Lung (tissue), 12 donors: ENCODE data around the gene ZNF148. TPM values are rescaled to one million over a fixed set of nuclear protein-coding genes. Genes with fewer than 3 reads are reported as not detected.
"Not testable (repeated sequence)": the region's sequence is repeated elsewhere in the genome, so short reads cannot be mapped to it uniquely, and the experiment has no call there.

Experiments
- ATAC-seq: fragments of 200-7000 bp; cut with Tn5 transposase; one replicate; pipeline ENCODE4 v1.9.1; 2020; ENCODE audit warnings: moderate number of reproducible peaks; ENCODE audit not compliant: insufficient read depth, low FRiP score
- DNase-seq, 3 donors: peaks; one replicate each; pipeline ENCODE4 v3.0.0-alpha.2; 2013 to 2017
- H3K27ac ChIP-seq, 2 donors: one replicate each; pipeline ENCODE4 v1.5.1; 2013; ENCODE audit warnings: mild to moderate bottlenecking in 2 of 2, moderate library complexity in 2 of 2, control low read depth in 1 of 2, inconsistent platforms in 1 of 2, low read depth in 1 of 2, low read length in 1 of 2
- H3K27me3 ChIP-seq, 3 donors: one replicate each; pipeline ENCODE4 v1.5.1; 2013; ENCODE audit warnings: low read length in 2 of 3; ENCODE audit not compliant: control insufficient read depth in 3 of 3, insufficient read depth in 3 of 3
- H3K36me3 ChIP-seq, 4 donors: one replicate each; pipeline ENCODE4 v1.5.1; 2013; ENCODE audit warnings: low read length in 4 of 4, mild to moderate bottlenecking in 1 of 4, moderate library complexity in 1 of 4; ENCODE audit not compliant: control insufficient read depth in 4 of 4, insufficient read depth in 4 of 4
- H3K4me1 ChIP-seq, 5 donors: one replicate each; pipeline ENCODE4 v1.5.1; 2013; ENCODE audit warnings: low read length in 5 of 5, mild to moderate bottlenecking in 2 of 5, moderate library complexity in 1 of 5; ENCODE audit not compliant: control insufficient read depth in 5 of 5, insufficient read depth in 5 of 5
- H3K4me3 ChIP-seq: one replicate; pipeline ENCODE4 v1.5.1; 2013; ENCODE audit warnings: mild to moderate bottlenecking, control low read depth, moderate library complexity
- H3K9ac ChIP-seq, 2 donors: one replicate each; pipeline ENCODE4 v1.5.1; 2013; ENCODE audit warnings: low read length in 2 of 2, control low read depth in 1 of 2; ENCODE audit not compliant: insufficient read depth in 1 of 2
- H3K9me3 ChIP-seq, 4 donors: one replicate each; pipeline ENCODE4 v1.5.1; 2013; ENCODE audit warnings: low read length in 3 of 4, mild to moderate bottlenecking in 1 of 4, moderate library complexity in 1 of 4; ENCODE audit not compliant: control insufficient read depth in 4 of 4, insufficient read depth in 3 of 4
- WGBS, 2 donors: extraction: QIAGEN DNeasy Blood & Tissue Kit; methylation state at CpG; one replicate each; pipeline ENCODE4 v1.1.7; 2013; 5-methylcytosine and 5-hydroxymethylcytosine counted together
- polyA plus RNA-seq, 2 donors: library from polyadenylated mRNA; stranded (reverse); fragments of 200-250 nt; gene quantifications; one replicate each; pipeline ENCODE4 v1.2.1, GENCODE V29; 2013
- total RNA-seq, 2 donors: library from RNA; depleted of rRNA in 1 of 2; stranded (reverse); fragments of >200 nt in 1 of 2; gene quantifications; one replicate each; pipeline ENCODE4 v1.2.1, GENCODE V29; 2014 to 2021
- TF ChIP-seq, protein P1 (sequence below): IDR thresholded peaks from 2 replicates; pipeline ENCODE4 v1.5.1; 2012; ENCODE audit warnings: mild to moderate bottlenecking; ENCODE audit errors: control extremely low read depth, extremely low read depth
- donor health status: control.
- donor health status: control.
- donor health status: Bipolar disorder and iron deficiency.
- donor health status: healthy.
- donor health status: DM: yes; HTN: yes; CAD: no.

ZNF148 gene
- total and polyA plus RNA-seq, 4 donors, result 3.5 to 46.2 (median 20.4) TPM

GRCh38 chr3:125414669-125415068, 39.5 kb upstream of the ZNF148 start:
- TF ChIP-seq, protein P1, sequence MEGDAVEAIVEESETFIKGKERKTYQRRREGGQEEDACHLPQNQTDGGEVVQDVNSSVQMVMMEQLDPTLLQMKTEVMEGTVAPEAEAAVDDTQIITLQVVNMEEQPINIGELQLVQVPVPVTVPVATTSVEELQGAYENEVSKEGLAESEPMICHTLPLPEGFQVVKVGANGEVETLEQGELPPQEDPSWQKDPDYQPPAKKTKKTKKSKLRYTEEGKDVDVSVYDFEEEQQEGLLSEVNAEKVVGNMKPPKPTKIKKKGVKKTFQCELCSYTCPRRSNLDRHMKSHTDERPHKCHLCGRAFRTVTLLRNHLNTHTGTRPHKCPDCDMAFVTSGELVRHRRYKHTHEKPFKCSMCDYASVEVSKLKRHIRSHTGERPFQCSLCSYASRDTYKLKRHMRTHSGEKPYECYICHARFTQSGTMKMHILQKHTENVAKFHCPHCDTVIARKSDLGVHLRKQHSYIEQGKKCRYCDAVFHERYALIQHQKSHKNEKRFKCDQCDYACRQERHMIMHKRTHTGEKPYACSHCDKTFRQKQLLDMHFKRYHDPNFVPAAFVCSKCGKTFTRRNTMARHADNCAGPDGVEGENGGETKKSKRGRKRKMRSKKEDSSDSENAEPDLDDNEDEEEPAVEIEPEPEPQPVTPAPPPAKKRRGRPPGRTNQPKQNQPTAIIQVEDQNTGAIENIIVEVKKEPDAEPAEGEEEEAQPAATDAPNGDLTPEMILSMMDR, result no peak
- Histone ChIP-seq H3K4me1 (no peaks in the 10 kb centered on the region), H3K36me3 (no peaks in the 10 kb centered on the region), H3K4me3 (no peak overlapping the region), H3K27me3 (no peaks in the 10 kb centered on the region), H3K9ac (no peak overlapping the region), H3K9me3 (no peaks in the 10 kb centered on the region), H3K27ac (no peak overlapping the region)
- no peak for ATAC-seq
- 73 to 78% methylated on average over 8 of the region's 8 CpGs for WGBS, 2 donors
- DNase-seq, result no peak

- H3K36me3 ChIP-seq, result no peaks in the 10 kb centered on the region
- TF ChIP-seq, protein P1, result no peak
- no peaks in the 10 kb centered on the region for H3K4me1 ChIP-seq
- H3K27ac ChIP-seq, result no peak overlapping the region
- H3K9me3 ChIP-seq, result no peaks in the 10 kb centered on the region
- no peak overlapping the region for H3K4me3 ChIP-seq
- WGBS, 2 donors, result 87 to 89% methylated on average over 6 of the region's 6 CpGs
- H3K9ac ChIP-seq, result no peak overlapping the region
- no peak for ATAC-seq
- DNase-seq, result no peak
- H3K27me3 ChIP-seq, result peaks cover 0 to 2% (median 0%) of the 10 kb centered on the region in 3 donors
These were observed 35.8 kb upstream of the ZNF148 start for GRCh38 chr3:125410922-125411321.

- H3K4me1 ChIP-seq, result no peaks in the 10 kb centered on the region
- H3K27ac ChIP-seq, result no peak overlapping the region
- no peak overlapping the region for H3K4me3 ChIP-seq
- TF ChIP-seq, protein P1, result no peak
- no peaks in the 10 kb centered on the region for H3K36me3 ChIP-seq
- H3K27me3 ChIP-seq, result peaks cover 0 to 2% (median 0%) of the 10 kb centered on the region in 3 donors
- H3K9ac ChIP-seq, result no peak overlapping the region
- no peak for DNase-seq
- H3K9me3 ChIP-seq, result no peaks in the 10 kb centered on the region
- WGBS, 2 donors, result 87 to 90% methylated on average over 2 of the region's 2 CpGs
- ATAC-seq, result no peak
These were observed 30.9 kb upstream of the ZNF148 start for GRCh38 chr3:125406070-125406469.

- not testable (repeated sequence) for H3K27ac ChIP-seq, H3K4me3 ChIP-seq, H3K4me1 ChIP-seq, H3K9ac ChIP-seq, H3K9me3 ChIP-seq, H3K27me3 ChIP-seq, DNase-seq, ATAC-seq, H3K36me3 ChIP-seq
- WGBS, 2 donors, result 91% methylated on average over 4 of the region's 4 CpGs
These were observed 30.4 kb upstream of the ZNF148 start for GRCh38 chr3:125405515-125405914.
